ENCODE data around the gene CYP39A1.
A peak's percentile ranks its signal among the peaks of the same experiment; 100 is the strongest.

Gene CYP39A1

DNA sequence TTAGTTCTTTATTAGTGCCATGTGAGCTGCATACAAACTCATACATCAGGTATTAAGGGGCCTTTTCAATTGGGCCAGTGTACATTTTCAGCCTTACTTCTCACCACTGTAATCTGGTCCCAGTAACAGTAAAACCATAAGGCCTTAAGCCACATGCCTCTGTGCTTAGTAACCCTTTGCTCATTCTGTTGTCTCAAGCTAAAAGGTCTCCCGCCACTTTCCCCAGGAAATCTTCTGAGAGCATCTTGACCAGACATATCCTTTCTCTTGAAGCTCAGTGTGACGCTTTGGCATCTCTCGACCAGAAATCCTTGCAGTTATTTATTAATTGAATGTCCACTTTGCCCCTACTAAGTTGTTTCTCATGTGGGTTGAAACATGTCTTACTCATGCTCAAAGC, 68.0 kb downstream of the CYP39A1 start:
- no peak for DNase-seq

DNA sequence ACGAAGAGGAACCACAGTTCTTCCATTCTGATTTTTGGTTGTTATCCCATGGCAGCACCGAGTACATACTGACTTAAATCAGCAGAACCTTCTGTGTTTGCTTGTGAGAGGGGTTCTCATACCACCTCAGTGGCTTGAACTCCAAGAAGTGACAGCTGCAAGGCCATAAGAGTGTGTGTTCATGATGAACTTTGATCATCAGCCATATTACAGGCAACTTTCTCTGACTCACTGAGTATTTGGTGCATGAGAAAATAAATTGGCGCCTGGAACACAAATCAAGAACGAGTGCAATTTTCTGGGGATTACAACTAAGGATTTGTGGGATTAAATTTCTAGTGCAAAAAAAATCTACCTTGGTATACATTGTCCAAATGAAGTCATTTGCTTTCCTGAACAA, 68.9 kb downstream of the CYP39A1 start:
- no peak for DNase-seq

DNA sequence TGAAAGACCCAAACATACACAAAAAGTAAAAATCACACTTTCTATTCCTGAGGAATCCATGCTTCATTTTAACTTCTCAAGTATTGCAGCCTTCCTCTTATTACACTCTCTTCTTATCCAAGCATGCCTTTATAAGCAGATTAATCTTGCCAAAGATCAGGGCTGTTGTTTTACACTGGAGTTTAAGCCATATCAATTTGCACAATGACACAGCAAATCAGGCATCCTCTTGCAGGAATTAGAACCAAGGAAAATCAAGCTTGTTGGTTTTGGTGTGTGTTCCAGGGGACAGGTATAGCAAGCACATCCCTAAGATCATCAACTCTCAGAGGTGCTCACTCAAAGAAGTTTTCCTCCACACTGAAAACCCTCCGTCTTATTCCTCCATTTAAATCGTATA, 69.5 kb downstream of the CYP39A1 start:
- DNase-seq = no peak

DNA sequence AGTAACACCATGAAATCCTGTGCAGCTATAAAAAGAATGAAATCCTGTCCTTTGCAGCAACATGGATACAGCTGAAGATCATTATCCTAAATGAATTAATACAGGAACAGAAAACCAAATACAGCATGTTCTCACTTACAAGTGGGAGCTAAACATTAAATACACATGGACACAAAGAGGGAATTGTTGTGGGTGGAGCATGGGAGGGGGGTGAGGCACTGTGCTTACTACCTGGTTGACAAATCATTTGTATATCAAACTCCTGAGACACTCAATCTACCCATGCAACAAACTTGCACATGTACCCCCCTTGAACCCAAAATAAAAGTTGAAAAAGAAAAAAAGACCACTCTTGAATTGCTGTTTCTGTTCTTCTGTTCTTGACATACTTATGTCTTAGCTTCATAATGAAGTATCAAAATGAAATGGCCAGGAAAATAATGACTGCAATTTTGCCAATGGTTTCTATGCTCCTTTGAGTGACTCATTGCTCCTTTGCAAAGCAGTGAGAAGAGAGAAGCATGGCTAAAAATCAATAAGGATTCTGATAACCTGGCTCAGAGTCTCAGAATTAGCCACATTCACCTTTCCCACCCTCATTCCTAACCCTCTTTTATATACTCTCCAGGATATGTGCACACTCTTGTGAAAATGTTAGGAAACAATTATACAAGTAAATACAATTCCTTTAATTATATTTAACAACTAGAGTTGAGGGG, 71.0 kb downstream of the CYP39A1 start:
- DNase-seq = no peak

DNA sequence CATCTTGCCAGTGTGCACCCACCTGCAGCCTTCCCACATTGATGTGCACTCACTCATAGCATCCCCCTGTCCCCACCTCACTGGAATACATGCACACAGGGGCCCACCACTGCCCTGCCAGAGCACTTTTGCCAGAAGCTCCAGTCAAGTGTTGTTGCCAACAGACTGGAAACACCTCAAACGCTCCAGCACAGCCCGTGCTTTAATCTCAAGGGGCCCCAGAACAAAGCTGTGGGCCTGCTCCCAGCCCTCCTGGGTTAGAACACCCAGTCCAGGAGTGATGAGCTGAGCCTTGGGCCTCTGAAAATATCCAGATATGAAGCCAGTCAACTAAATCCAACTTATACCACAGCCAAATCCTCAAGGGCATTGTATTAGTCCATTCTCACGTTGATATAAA, 77.1 kb downstream of the CYP39A1 start:
- DNase-seq = no peak

DNA sequence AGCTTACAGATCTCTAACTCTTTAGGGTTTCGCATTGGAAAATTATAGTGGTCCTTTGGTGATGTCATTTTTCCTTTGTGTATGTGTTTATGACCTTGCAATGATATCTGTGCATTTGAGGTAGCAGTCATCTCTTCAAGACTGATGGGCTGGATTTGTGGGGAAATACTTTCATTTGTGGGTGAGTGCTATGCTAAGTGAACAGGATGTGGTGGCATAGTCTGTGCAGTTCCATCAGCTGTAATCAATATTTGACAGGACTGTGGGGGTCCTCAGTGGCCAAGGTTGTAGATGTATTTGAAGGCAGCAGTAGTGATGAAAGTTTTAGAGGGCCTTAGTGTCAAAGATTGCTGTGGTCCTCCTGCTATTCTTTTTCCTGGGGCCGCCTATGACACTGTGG, 79.5 kb downstream of the CYP39A1 start:
- no peak for DNase-seq

DNA sequence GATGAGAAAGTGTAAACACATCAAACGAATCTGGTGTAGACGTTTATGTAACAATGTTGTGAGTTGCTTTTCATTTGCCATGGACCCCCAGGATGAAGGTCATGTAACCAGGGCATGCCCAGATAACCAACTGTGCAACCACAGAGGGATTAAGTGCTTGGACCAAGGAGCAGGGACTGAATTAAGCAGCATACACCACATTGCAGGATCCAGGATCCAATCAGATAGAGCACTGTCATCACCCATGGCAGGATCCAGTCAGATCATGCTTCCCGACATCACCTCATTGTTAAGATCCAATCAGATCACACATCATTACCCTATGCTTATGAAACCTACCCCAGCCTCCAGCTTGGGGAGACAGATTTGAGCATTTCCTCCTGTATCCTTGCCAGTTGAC, 87.1 kb downstream of the CYP39A1 start:
- DNase-seq = no peak

DNA sequence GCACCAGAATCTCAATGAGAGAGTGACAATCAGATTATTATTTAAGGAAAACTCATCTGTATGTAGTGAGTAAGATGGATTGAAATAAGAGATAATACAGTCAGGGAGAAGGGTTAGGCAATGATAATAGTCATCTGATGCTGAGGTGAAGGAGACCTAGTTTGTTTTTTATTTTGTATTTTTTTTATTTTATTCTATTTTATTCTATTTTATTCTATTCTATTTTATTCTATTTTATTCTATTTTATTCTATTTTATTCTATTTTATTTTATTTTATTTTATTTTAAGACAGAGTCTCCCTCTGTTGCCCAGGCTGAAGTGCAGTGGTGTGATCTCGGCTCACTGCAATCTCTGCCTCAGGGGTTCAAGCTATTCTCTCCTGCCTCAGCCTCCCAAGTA, 88.7 kb downstream of the CYP39A1 start:
- DNase-seq = no peak

DNA sequence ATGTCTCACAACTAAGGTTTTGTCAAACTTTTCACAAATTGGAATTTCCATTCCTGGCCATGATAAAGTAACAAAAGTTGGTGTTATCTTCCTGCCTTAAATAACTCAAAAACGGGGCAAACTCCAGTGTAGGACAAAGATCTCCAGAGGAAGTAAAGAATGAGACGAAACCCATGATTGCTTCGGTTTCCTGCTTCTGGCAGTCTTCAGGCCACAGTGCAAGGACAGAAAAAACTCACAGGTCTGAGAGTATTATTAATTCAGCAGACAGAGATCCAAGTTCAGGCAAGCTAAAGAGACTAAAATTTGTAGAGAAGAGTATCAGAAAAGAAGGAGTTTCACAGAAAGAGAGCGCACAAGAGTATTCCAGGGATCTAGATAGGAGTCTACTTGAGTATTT, 96.6 kb downstream of the CYP39A1 start:
- DNase-seq = no peak

DNA sequence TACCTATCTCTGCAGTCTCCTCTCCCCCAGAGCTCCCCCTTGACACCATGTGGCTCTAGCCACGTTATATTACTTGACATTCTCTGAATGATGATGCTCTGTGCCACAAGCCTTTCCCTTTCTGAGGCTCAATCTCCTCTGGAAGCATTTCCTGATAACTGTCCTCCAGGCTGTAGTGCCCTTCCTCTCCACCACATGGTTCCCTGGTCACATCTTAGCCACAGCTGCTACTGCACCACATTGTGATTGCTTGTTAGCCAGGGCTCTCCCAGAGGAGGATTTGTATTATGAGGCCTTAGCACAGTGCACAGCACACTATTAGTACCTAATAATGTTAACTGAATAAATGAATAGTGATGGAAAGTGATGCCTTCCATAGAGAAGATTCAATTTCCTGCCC, 97.5 kb downstream of the CYP39A1 start:
- DNase-seq = no peak

DNA sequence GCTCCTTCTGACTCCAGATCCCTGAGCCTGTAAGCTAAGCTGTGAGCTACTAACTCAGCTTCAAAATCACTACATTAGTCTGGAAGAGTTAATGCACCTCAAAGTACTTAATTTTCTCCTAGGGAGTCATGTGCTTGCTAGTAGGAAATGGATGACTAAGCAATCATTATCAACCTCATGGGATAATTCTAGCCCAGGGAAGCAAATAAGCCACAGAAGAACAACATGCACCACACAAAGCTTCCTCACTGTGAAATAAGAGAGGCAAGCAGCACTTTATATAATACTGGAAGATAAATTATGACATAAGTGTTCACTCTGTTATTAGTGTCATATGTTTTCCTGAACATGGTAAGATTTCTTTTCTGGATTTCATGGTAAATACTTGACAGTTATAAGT, 103.5 kb downstream of the CYP39A1 start:
- DNase-seq = no peak

DNA sequence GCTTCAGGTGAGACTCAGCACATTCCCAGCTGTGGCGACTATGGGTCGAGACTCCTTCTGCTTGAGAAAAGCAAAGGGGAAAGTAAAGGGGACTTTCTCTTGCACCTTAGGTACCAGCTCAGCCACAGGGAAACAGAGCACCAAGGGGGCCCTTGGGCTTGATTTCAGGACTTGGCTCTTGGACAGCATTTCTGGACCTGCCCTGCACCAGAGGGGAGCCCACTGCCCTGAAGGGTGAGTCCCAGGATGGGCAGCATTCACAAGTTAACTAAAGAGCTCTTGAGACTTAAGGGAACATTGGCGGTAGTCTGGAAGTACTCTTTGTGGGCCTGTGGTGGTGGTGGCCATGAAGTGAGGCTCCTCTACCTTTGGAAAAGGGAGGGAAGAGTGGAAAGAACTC, 111.1 kb downstream of the CYP39A1 start:
- no peak for DNase-seq

DNA sequence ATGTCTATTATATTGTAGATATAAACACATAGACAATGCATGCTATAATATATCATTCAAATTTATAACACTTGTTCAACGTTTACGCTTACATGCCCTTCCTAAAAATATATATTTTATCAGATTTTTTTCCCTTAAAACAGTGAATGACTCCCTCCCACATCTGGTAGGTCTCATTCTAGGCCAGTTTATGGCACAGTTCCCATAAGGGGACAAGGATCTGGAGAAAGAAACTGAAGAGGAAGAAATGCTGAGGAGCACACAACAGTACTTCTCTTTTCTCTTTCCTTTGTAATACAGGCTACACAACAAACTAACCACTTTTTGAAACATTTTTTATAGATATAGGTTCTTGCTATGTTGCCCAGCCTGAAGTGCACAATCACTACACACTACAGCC, 112.8 kb downstream of the CYP39A1 start:
- DNase-seq = no peak

DNA sequence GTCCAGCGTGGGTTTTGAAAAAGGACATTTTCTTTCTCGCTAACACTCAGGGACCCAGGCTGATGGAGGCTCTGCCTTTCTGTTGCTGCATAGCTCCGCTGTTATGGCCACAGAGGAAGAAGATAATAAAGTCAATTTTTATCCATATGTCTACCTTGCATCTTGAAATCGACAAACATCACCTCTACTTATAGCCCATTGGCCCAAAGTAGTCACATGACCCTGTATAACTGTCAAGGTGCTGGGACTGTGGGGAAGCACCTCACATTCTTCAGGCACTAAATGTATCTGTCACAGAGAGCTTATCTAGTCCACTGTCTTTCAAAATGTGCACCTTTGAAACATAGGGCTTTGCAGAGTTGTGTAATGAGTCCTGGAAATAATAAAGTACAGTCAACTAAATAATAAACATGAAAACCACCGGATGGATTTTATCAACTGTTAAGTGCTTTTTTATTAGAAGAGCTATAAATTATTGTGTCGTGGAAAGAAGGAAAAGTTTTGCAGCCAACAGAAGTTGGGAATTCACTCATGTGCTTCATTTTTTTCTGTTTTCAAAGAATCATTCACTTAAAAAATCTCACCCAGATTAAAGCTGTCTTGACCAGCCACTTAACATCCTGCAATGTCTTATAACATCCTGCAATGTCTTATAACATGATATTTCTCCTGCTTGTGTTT, 113.7 kb downstream of the CYP39A1 start:
- DNase-seq = no peak

DNA sequence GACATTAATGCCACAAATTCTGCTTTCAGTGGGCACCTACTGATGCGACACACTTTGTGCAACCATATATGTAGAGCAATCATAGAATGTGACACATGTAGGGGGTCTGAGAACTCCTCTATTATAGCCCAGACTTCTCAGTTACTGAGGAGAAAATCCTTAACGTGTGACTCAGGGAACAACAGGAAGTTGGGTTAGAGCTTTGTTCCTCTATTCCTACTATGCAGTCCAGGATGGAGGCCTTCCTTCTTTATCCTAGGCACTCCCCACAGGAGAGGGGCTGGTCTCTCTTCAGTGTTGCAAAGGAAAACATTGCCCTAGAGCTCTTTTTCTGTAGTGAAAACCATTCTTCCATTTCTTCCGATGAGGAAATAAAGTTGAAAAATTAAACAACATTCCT, 121.7 kb downstream of the CYP39A1 start:
- DNase-seq = no peak

DNA sequence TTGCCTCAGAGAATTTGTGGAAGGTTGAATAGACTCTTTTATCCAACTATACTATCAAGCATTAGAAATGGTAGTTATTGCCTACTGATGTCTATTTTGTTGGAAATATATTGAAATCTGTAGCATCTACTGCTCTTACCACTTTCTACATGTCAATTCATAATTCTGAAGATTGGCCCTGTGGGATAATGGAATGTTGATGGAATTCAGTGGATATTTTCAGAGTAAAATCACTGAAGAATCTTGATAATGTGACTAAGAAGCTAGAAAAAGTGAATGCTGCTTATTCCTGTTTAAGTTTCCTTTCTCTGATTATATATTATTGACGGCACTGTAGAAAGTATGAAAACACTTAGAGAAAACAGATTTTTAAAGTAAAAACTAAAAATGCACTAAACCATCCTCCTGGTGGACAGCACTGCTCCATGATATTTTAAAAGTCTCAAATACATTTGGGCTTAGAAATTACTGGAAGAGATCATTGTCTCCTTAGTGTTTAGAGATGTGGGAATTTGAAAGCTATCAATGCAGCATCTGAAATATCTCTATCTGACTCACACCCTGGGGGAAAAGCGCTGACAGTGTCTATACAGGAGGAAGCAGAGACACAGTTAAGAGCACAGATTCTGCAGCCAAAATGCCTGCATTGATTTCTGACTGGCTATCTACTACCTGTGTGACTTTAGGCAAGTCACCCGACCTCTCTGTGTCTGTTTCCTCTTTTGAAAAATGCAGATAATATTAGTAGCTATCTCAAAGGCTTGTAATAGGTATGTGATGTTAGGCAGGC, 123.5 kb downstream of the CYP39A1 start:
- DNase-seq = no peak

DNA sequence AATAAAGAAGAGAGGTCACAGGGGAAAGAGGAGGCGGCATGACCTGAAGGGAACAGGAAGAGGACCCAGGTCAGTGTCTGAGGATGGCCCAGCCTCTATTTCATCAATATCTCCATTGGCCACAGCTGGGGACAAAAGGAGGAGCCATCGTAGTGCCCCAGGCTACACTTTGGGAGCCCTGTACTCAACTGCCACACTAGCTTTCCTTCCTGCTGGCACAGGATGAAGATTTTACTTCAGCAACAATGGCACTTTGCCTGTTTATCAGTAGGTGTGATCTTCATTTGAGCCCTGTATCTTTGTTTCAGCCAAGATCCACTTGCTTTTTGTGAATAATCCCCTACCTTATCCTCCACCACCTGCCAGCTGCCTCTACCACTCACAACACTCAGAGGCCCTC, 126.0 kb downstream of the CYP39A1 start:
- DNase-seq = no peak

DNA sequence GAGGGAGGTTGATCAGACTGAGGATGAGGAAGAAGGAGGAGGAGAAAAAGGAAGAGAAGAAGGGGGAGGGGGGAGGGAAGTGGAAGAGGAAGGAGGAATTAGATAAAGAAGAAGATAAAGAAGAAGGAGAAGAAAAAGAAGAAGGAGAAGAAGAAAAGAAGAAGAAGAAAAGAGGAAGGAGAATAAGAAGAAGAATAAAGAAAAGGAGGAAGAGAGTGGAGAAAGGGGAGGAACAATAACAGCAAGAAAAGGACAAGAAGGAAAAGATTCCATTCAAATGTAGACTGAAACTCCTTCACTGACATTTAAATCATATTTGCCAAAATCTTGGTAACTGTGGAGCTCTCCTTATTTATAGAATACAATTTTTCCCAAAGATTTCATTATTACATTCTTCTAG, 127.0 kb downstream of the CYP39A1 start:
- no peak for DNase-seq

DNA sequence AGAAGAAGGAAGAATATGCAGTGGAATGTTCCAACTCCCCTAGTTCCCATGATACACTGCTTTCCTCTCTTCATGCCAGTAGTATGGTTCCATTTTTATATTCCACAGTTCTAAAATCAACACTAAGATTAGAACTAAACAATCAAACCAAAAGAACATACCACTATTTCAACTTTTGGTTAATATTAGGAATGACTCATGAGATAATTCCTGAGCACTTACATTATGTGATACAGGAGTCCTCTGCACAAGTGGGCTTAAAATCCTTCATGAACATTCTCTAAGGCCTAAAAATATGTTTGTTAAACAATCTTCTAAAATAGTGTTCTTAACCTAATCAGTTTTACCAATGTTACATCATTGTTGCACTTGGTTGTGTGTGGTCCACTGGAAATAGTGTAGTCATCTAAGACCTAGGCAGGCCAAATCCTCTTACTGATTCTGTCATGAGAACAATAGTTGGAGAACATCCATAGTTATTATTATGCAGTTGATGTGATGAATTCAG, 131.1 kb downstream of the CYP39A1 start:
- no peak for DNase-seq

DNA sequence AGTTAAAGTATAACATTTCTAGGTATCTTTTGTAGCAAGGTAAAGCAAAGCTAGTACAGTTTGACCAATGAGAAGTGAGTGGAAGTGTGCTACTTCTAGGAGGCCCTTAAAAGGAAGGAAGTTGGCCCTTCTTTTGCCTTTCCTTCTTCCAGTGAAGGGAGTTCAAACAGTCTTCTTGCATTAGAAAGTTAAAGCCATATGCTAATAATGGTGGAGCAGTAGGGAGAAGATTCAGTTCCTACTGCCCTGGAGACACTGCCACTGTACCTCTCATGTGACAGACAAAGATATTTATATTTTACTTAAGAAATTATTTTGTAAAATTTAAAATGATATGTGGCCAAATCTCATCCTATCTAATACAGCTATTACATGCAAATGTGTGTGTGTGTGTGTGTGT, 135.4 kb downstream of the CYP39A1 start:
- no peak for DNase-seq

DNA sequence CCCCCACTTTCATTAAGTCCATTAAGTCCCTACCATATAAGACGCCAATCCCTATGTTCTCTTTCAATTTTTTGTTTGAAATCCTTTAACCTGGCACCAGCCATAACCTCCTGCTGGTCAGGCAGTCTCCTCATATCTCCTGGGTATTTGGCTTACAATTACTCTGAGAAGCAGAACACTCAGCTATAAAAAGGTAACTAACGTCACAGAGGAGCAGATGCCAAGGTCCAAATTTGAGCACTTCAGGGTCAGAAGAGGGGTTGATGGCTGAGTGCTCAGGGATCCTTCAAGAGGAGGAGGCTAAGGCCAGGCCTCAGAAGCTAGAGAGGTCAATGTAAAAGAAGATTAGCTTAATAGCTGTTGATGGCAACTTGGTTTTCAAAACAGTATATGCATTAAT, 139.1 kb downstream of the CYP39A1 start:
- no peak for DNase-seq

DNA sequence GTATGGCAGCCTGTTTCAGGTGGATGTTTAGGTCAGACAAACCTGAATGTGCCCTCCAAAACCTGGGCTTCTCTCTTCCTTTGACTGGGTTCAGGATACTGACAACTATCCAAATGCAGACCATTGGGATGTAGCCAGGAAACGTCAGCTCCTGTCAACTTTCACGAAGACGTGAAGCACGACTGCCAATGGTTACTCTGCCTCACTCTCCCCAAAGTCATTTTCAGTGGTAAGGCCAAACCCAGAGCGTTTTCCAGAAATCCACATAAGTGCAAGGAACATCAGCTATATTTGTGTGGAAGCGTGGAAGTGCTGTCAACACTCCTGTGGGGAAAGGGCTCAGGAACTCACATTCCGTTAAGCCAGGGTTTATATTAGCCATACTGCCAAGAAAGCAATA, 141.3 kb downstream of the CYP39A1 start:
- no peak for DNase-seq

DNA sequence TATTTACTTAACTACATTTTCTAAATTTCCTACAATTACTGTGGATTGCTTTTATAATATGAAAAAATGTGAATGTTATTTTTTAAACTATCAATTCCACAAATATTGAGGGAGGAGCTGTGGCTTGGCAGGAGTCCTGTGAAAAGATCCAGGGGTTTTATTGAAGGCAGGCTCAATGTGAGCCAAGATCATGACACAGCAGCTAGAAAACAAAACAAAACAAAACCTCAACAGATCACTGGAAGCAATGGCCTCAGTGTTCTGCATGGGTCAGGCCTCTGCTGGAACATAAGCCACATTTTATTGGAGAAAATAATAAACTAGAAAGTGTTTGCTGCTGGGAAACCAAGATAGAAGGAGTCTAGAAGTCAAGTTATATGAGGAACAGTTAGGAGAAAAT, 142.0 kb downstream of the CYP39A1 start:
- peak; percentile 6 to 77 for DNase-seq

DNA sequence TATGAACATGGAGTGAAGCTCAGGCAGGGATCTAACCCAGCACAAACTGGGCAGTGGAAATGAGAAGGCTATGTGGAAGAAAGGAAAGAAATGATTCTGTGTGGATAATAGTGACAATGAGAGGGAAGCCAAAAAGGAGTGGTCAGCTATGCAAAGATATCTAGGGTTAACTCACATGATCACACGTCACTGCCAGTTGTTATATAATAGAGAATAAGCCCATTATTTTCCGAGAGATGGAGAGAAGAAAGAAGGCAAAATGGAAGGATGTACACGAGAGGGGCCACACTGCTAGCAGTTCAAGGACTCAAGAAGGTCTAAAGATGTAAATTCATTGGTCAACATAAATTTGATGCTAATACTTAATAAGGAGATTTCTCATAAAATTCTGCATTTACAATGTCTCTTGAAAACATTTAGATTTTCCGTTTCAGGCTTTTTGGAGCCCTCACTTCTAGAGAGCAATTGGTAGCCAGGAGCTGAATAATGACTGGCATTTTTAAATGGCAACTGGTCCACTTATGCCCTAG, 142.6 kb downstream of the CYP39A1 start:
- DNase-seq = peak in 1 of 2 donors; percentile 35
